Measurements from ENCODE around the gene PTGS1. TPM values are rescaled to one million over a fixed set of nuclear protein-coding genes. Genes with fewer than 3 reads are reported as not detected.

The PTGS1 gene
- total RNA-seq, 1 donor from 2014 or later, result 2.5 TPM

DNA sequence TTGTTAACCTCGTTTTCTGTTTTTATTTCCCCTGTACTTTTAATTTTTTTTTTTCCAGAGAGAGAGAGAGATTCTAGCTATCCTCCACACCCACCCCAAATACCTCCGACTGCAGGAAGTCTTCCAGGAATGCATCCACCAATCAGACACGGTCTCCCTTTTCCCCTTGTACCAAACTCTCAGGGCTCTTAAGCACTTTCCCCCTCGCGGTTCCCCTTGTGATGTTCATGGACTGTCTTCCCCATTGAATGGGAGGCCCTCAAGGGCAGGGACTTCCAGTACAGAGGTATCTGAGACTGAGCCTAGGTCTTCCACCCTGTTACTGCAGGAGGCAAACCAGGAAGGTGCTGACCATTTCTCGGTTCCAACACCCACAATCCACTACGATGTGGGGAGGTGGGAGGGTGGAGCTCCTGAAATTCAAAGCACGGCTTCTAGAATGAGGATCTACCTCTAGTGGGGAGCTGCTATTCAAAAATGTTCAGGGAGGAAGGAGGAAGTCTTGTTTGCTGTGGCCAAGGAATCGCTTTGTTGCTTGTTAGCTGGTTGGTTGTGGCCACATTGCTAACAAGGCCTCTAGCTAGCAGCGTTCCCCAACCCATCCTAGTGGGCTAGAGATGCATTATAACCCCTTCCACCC is 37.5 kb upstream of the PTGS1 start:
- Mint-ChIP-seq H3K4me3 (ENCODE audit: unreplicated experiment) (no peak overlapping the region), H3K27ac (ENCODE audit: unreplicated experiment) (no peak overlapping the region)

DNA sequence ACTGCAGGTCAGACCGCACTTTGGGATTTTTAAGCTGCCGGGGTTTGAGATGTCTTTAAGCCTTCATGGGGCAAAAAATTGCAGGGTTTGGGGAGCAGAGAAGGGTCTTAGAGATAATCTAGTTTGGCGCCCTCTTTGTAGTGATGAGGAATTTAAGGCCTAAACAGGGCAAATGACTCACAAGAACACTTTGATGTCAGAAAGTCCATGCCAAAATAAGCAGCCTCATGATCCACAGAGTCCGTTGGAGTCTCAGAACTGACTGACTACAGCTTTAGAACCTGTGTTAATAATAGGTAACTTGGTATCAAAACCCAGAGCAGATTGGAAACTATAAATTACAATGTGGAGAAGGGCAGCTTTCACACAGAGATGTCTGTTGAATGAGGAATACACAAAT is 35.9 kb upstream of the PTGS1 start:
- no peak for DNase-seq (ENCODE audit: extremely low spot score, unreplicated experiment)
- no peaks in the 10 kb centered on the region for H3K4me1 Mint-ChIP-seq (ENCODE audit: unreplicated experiment)
- H3K27ac Mint-ChIP-seq (ENCODE audit: unreplicated experiment), result no peak overlapping the region
- no peaks in the 10 kb centered on the region for H3K9me3 Mint-ChIP-seq (ENCODE audit: unreplicated experiment)
- H3K4me3 Mint-ChIP-seq (ENCODE audit: unreplicated experiment), result no peak overlapping the region
- H3K27me3 Mint-ChIP-seq (ENCODE audit: unreplicated experiment), result peaks cover 23% of the 10 kb centered on the region
- TF ChIP-seq CTCF (IDR thresholded peaks at IDR 0.05), result no peak
- no peaks in the 10 kb centered on the region for H3K36me3 Mint-ChIP-seq (ENCODE audit: unreplicated experiment)

More for the DNA sequence above, 37.5 kb upstream of the PTGS1 start:
- peaks cover 13% of the 10 kb centered on the region for H3K27me3 Mint-ChIP-seq (ENCODE audit: unreplicated experiment)
- no peak for TF ChIP-seq CTCF (IDR thresholded peaks at IDR 0.05)
- no peak for DNase-seq (ENCODE audit: extremely low spot score, unreplicated experiment)
- H3K36me3 Mint-ChIP-seq (ENCODE audit: unreplicated experiment), result no peaks in the 10 kb centered on the region
- H3K9me3 Mint-ChIP-seq (ENCODE audit: unreplicated experiment), result no peaks in the 10 kb centered on the region
- H3K4me1 Mint-ChIP-seq (ENCODE audit: unreplicated experiment), result no peaks in the 10 kb centered on the region

DNA sequence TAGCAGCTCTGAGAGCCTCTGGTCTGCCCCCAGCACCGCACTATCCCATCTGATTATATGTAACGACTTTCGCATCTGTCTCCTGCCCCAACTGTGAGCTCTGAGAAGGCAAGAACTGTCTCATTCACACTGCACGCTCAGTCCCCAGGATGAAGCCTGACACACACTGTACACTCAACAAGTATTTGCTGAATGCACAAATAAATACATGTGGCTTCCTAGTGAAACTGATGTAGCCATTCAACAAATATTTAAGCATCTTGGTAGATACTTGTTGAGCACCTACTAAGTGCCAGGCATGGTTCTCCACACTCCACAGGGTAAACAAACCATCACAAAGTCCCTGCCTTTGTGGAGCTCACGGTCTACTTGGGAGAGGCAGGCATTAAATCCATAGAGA is 34.6 kb upstream of the PTGS1 start:
- Mint-ChIP-seq H3K27ac (ENCODE audit: unreplicated experiment) (no peak overlapping the region), H3K4me3 (ENCODE audit: unreplicated experiment) (no peak overlapping the region), H3K9me3 (ENCODE audit: unreplicated experiment) (no peaks in the 10 kb centered on the region), H3K4me1 (ENCODE audit: unreplicated experiment) (no peaks in the 10 kb centered on the region), H3K27me3 (ENCODE audit: unreplicated experiment) (peaks cover 25% of the 10 kb centered on the region), H3K36me3 (ENCODE audit: unreplicated experiment) (no peaks in the 10 kb centered on the region)
- TF ChIP-seq CTCF (IDR thresholded peaks at IDR 0.05), result no peak
- DNase-seq (ENCODE audit: extremely low spot score, unreplicated experiment), result no peak

- Mint-ChIP-seq H3K9me3 (ENCODE audit: unreplicated experiment) (no peaks in the 10 kb centered on the region), H3K27ac (ENCODE audit: unreplicated experiment) (no peak overlapping the region), H3K27me3 (ENCODE audit: unreplicated experiment) (peaks cover 25% of the 10 kb centered on the region), H3K4me3 (ENCODE audit: unreplicated experiment) (no peak overlapping the region), H3K36me3 (ENCODE audit: unreplicated experiment) (no peaks in the 10 kb centered on the region), H3K4me1 (ENCODE audit: unreplicated experiment) (no peaks in the 10 kb centered on the region)
- TF ChIP-seq CTCF (IDR thresholded peaks at IDR 0.05), result no peak
- DNase-seq (ENCODE audit: extremely low spot score, unreplicated experiment), result no peak
Measured at GRCh38 chr9:122336866-122337555, 33.8 kb upstream of the PTGS1 start.

DNA sequence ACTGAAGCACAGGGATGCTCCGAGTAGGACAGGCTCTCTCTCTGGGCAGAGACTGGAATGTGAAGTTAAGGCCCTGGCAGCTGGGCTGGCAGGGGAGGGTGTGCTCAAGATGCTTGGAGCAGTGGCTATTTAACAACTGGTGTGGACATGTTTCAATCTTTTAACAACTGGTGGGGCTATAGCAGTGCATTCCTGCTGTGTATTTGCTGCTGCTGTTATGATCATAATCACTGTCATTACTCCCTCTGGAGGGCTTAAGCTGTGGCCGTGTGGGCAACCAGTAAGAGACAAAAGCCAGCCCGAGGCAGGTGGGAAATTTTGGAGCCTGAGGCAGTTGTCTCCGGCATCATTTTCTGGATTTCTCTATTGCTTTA is 33.3 kb upstream of the PTGS1 start:
- H3K9me3 Mint-ChIP-seq (ENCODE audit: unreplicated experiment), result no peaks in the 10 kb centered on the region
- H3K27ac Mint-ChIP-seq (ENCODE audit: unreplicated experiment), result no peak overlapping the region
- no peak for TF ChIP-seq CTCF (IDR thresholded peaks at IDR 0.05)
- H3K27me3 Mint-ChIP-seq (ENCODE audit: unreplicated experiment), result peaks cover 25% of the 10 kb centered on the region
- H3K4me3 Mint-ChIP-seq (ENCODE audit: unreplicated experiment), result no peak overlapping the region
- H3K36me3 Mint-ChIP-seq (ENCODE audit: unreplicated experiment), result no peaks in the 10 kb centered on the region
- H3K4me1 Mint-ChIP-seq (ENCODE audit: unreplicated experiment), result no peaks in the 10 kb centered on the region
- no peak for DNase-seq (ENCODE audit: extremely low spot score, unreplicated experiment)
